HUDEP-2 (cell line): Measurements from ENCODE around the gene TMC4.

Experiments
- DNase-seq, 76 experiments: peaks; one replicate each; lab custom pipeline; 2025; ENCODE audit not compliant: unreplicated experiment in 76 of 76; lab: John Stamatoyannopoulos, UW

Gene TMC4

DNA sequence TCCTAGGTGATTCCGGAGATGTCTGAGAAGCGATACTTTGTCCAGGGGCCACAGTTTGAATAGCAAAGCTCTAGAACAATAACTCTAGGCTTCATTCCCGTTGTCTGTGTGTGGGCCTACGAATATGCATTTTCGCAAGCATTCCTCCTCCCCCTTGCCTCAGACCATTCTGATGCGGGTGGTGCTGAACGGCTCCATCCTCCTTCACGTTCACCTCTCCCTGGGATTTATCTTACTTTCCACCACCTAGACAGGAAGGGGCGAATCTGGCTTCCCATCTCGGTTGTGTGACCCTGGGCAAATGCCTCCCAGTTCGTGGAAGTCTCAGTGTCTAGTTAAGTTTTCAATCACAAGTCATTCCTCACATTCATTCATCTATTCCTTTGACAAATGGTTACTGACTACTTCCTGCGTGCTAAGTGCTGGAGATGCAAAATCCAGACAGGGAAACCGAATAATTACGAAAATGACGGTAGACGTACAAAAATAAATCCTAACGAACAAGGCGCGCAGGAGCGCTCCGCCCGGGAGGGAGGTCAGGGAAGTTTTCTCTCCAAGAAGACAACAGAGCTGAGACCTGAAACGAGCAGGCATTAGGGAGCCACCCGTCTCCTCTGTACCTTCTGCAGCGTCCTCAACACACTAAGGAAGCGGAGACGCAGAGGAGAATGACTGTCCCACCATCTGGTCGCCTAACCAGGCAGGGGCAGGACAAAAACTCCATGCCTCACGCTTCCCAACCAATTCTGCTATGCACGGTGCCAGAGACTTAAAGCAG lies 36.7 kb downstream of the TMC4 start:
- peak in 2 of 76 experiments; percentile 46 to 54 for DNase-seq

DNA sequence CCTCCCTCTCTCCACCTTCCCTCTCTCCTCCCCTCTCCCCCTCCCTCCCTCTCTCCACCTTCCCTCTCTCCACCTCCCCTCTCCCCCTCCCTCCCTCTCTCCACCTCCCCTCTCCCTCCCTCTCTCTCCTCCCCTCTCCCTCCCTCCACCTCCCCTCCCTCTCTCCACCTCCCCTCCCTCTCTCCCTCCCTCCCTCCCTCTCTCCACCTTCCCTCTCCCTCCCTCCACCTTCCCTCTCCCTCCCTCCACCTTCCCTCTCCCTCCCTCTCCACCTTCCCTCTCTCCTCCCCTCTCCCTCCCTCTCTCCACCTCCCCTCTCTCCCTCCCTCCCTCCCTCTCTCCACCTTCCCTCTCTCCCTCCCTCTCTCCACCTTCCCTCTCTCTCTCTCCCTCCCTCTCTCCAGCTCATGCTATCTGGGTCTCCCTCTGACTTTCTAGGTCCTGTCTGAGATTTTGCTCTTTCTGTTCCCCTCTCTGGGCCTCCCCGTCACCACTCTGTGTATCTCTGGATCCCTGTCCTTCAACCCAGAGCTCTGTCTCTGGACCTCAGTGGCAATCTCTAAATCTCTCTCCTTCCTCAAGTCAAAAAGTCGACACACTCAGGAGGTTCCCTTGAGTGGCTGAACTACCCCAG lies 38.9 kb downstream of the TMC4 start:
- DNase-seq: no peak

DNA sequence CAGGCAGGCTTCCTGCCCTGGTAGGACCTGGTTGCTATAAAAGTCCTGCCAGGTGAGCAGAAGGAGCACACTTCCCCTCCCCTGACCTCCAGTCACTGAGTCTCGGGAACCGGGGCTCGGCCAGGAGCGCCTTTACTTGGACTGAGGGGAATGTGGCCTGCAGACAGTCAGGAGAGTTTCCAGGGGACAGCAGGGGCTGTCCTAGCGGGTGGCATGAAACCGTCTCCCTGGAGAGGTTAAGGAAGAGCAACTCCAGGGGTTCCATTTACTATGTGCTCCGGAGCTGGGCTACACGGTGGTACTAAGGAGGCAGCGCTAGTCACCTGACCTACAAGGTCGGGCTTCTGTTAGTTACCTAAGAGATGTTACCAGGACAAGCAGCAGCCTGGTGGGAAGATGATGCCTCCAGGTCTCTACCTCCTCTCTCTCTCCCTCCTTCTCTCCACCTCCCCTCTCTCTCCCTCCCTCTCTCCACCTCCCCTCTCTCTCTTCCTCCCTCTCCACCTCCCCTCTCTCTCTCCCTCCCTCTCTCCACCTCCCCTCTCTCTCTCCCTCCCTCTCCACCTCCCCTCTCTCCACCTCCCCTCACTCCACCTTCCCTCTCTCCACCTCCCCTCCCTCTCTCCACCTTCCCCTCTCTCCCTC lies 39.5 kb downstream of the TMC4 start:
- peak in 11 of 76 experiments; percentile 3 to 29 (median 11) for DNase-seq

DNA sequence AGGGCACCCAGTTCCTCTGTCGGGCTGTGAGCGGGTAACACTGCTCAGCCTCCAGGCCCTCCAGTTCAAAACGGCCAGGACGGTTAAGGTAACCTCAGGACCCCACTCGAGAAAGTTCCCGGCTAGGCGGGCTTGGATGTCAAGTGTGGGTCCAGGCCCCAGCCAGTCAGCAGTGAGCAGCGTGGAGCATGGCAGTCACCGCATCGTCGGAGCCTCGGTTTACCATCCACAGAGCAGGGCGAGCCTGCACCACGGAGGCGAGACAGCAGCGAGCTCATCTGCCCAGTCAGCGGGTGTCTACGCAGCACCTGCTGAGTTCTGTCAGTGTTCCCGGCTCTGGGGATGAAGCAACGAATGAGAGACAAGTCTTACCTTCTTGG lies 43.4 kb downstream of the TMC4 start:
- DNase-seq: no peak

DNA sequence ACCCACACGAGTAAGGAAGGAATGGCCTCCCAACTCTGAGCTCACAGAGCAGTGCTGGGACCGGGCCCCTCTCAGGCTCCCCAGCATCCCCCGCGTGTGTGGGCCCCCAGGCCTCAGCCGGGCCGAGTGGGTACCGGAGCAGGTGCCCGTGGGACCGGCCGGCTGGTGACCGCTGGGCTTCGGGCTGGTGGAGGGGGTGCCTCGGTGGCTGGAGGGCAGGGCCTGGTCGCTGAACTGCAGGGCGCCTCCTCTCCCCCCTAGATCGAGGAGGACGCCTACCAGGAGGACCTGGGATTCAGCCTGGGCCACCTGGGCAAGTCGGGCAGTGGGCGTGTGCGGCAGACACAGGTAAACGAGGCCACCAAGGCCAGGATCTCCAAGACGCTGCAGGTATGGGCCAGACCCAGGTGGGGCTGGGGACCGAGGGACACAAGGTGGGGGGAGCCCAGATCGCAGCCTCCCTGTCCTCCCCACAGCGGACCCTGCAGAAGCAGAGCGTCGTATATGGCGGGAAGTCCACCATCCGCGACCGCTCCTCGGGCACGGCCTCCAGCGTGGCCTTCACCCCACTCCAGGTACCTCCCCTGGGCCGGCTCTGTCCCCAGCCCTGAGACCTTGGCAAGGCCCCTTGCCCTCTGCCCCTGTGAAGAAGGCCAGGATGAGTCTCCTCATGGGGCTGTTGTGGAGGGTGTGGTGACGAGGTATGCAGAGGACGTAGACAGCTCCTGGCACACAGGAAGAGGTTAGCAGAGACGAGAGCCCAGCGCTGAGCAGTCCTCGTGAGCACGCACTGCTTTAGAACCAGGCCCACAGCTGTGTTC lies 44.0 kb downstream of the TMC4 start:
- no peak for DNase-seq

DNA sequence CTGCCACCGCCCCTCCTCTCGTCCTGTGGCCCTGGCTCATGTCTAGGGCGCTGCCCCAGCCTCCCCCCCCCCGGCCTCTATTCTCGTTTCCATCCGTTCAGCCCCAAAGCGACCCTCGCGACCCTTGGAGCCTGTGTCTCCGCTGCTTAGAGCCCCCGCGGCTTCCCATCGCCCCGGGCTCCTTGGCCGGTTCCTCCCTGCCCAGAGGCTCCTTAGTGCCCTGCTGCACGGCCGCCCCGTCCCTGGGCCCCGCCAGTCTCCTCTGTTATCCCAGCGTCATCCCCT lies 44.6 kb downstream of the TMC4 start:
- no peak for DNase-seq

DNA sequence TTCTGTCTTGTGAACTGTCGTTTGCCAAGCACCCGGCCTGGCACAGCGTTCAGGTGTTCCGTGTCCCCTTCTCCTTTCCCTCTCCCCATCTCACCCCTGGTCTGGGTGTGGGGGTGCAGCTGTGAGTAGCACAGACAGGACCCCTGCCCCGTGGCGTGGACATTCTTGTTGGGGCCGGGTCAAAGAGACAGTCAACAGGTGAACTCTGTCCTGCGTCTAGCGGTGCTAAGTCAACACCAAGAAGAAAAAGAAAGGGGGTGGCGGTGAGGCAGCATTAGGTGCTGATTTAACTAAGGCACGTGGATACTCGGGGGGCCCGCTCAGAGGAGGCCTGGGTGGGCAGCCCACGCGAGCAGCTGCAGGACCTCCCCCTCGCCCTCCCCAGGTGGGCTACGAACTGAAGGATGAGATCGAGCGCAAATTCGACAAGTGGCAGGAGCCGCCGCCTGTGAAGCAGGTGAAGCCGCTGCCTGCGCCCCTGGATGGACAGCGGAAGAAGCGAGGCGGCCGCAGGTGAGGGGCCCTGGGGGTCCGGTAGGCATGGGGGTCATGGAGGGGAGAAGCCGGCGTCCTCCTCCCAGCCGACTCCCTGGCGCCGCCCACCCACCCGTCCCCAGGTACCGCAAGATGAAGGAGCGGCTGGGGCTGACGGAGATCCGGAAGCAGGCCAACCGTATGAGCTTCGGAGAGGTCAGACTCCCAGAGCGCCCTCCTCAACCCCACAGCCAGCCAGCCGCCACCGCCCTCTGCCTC lies 45.1 kb downstream of the TMC4 start:
- DNase-seq: no peak

DNA sequence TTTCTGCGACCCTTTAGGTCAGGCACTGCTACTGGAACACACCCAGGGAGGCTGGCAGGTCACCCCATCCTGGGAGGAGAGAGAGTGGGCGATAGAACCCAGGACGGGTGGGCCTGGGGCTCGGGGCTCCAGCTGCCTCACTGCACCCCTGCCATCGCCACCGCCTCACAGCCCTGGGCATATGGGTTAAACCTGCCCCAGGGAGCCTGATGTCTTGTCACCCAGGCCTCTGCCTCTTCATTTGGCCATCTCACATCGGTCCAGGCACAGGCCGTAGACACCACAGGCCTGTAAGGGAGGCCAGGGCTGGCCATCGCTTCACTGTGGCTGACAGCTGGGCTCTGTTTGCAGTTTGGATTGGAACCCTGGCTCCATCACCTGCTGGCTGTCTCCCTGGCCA lies 47.2 kb downstream of the TMC4 start:
- DNase-seq: no peak

DNA sequence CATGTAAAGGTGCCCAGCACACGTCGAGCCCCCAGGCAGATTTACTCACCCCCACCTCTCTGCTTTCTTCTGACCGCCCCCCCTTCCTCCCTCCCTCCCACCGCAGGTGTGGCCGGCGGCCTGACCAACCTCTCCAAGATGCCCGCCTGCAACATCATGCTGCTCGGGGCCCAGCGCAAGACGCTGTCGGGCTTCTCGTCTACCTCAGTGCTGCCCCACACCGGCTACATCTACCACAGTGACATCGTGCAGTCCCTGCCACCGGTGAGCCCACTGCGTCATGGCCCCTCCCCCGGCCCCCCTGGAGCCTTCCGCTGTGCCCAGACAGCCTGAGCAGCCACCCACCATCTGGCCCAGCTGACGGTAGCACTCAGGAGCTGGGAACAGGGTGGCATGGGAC lies 48.6 kb downstream of the TMC4 start:
- DNase-seq: no peak

DNA sequence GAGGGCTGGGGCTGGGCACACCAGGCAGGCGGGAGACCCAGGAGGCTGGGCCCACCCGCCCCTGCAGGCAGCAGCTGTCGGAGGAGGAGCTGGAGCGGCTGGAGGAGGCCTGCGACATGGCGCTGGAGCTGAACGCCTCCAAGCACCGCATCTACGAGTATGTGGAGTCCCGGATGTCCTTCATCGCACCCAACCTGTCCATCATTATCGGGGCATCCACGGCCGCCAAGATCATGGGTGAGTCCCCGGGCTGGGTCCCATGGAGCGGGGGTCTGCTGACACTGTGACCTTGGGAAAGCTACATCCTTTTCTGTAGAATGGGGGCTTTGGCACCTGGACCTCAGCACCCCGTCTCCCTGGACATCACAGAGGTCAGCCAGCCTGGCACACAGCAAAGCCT lies 49.3 kb downstream of the TMC4 start:
- DNase-seq: no peak

DNA sequence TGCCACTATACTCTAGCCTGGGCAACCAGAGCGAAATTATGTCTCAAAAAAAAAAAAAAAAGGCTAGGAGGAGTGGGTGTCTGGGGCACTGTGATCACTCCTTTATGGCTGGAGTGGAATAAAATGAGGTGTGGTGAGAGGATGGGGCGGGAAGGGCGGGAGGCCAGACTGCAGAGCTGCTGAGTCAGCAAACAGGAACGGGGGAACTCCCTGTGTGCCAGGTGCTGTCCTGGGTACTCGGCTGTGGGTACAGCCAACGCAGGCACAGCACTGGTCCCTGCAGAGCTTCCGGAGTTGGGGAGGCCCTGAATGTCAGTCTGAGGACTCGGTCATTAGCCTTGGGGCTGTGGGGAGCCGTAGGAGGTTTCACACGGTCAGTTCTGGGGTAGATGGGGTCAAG lies 51.7 kb downstream of the TMC4 start:
- no peak for DNase-seq

DNA sequence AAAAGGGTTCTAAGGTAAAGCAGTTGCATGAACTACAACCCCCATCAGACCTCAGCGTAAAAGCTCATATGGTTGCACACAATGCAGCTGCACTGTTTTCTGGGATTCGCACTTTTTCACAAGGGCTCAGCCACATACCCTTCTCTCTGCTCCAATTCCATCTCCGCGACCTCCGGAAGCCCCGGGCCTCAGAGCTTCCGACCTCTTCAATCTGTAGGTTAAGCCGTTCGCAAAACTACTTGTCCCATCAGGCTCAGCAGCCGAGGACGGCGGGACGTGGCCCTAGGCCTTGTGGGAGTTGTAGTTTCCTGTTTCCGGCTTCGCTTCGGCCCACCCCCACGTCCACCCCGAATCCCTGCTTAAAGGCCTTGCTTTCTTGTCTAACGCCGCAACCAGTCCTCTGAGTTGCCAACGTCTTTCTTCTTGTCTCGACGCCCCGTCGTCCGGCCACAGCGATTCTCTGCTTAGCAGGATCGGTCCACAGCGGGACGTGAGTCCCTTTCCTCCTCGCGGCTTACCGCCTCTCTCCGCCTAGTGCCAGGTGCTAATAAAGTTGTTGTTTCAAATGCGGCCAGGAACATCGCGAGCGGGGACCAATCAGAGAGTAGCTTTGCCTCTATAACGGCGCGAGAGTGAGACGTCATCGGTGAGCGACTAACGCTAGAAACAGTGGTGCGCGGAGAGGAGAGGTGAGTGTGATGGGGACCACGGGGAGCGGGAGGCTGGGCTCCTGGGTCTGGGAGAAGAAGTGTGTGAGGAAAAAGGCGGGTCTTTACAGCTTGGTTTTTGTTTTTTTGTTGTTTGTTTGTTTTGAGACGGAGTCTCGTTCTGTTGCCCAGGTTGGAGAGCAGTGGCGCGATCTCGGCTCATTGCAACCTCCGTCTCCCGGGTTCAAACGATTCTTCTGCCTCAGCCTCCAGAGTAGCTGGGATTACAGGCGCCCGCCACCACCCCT lies 57.6 kb downstream of the TMC4 start, which contains the start of the genes PRPF31 and TFPT:
TSS of gene PRPF31 (plus strand) at position 646 of the 955 bp plus-strand sequence. CDS start 2,525 bp downstream, outside the sequence.
TSS of gene TFPT (minus strand) at position 549 of the 955 bp plus-strand sequence. CDS start at position 161, 388 bp downstream.
- peak; percentile 63 to 99 (median 95) for DNase-seq

DNA sequence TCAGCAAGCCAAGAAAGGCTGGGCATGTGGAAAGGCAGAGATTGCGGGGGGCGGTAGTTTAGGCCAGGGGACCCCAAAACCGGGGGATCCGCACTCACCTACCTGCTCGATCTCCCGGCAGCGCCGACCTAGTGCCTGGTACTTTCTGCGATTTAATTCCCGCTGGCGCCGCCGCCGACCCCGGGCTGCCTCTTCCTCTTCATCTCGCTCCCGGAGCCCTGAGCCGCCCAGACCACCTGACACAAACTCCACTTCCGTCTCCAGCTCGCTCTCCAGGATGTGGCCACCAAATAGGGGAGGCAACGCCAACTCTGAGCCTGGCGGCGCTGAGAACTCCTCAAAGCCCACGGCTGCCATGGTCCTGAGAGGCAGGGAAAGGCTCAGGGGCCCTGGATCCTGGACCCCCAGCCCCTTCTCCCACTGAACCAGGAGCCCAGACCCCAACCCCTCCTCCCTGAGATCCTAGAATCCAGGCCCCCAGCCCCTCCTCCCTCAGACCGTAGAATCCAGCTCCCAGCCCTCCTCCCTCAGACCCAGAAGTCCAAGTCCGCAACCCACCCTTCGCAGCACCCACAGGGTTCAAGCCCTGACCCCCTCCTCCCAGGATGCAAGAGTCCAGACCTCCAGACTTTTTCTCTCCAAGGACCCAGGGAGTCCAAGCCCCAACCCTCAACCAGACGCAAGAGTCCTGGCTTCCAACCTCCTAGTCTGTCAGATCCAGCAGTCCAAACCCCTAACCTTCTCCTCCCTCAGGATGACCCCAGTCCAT lies 58.4 kb downstream of the TMC4 start:
- peak in 26 of 76 experiments; percentile 5 to 46 (median 24) for DNase-seq
